K562 (cell line): Measurements from ENCODE around the gene AACS. TPM values are rescaled to one million over a fixed set of nuclear protein-coding genes. Genes with fewer than 3 reads are reported as not detected.

Experiments used
- ATAC-seq: fragments of 200-7000 bp; cut with Tn5 transposase; 3 replicates; pipeline ENCODE4 v1.9.1; 2020; ENCODE audit warnings: moderate library complexity
- BruUV-seq: library from RNA; stranded (reverse); fragments of 400-500 nt; replicated peaks from 2 replicates; lab custom pipeline; 2021; lab: Mats Ljungman, UMichigan
- CTCF ChIA-PET: fragments of 300-600 bp; formaldehyde crosslinking; extraction: SDS; loops from one replicate; lab custom pipeline; 2021; ENCODE audit warnings: low intra/inter-chr PET ratio; lab: Yijun Ruan, JAX
- POLR2A ChIA-PET: fragments of 300-600, 350-650 bp; sonication (Branson Sonifier 250); formaldehyde crosslinking; extraction: SDS; loops from one replicate; lab custom pipeline; 2021; ENCODE audit warnings: antibody characterized with exemption, inconsistent platforms; lab: Yijun Ruan, JAX
- DNase-seq, 4 experiments: peaks; one replicate each; pipeline versions ENCODE4 v3.0.0 to v3.0.0-alpha.2; 2011 to 2018; ENCODE audit warnings: low spot score in 3 of 4, mixed read lengths in 3 of 4; ENCODE audit errors: extremely low read depth in 1 of 4
- FAIRE-seq: peaks from 2 replicates; lab custom pipeline; 2011; peaks lifted over from hg19 to GRCh38; lab: Jason Lieb, UNC
- H2AFZ ChIP-seq: 2 replicates; pipeline ENCODE4 v1.6.0; 2011; ENCODE audit warnings: low read depth, low read length, control low read depth, inconsistent platforms
- H3K27ac ChIP-seq: fragments of 200-600 bp; 3 replicates; pipeline ENCODE4 v1.8.0; 2011; ENCODE audit warnings: low read depth, mild to moderate bottlenecking, control low read depth, inconsistent platforms, low read length, moderate library complexity, mixed read lengths; ENCODE audit errors: extremely low read depth
- H3K27me3 ChIP-seq, 2 experiments: fragments of 300-600 bp in 1 of 2; 2 replicates in 1 of 2; 3 replicates in 1 of 2; pipeline versions ENCODE4 v1.6.0 to v1.8.0; 2011; ENCODE audit warnings: inconsistent platforms in 2 of 2, low read length in 2 of 2, mild to moderate bottlenecking in 1 of 2, mixed read lengths in 1 of 2, moderate library complexity in 1 of 2; ENCODE audit not compliant: control insufficient read depth in 2 of 2, insufficient read depth in 2 of 2
- H3K36me3 ChIP-seq: fragments of 300-600 bp; 3 replicates; pipeline ENCODE4 v1.8.0; 2011; ENCODE audit warnings: mild to moderate bottlenecking, low read length, inconsistent platforms; ENCODE audit not compliant: control insufficient read depth, insufficient read depth
- H3K4me1 ChIP-seq, 2 experiments: fragments of 200-600 bp in 1 of 2; replicated peaks in 1 of 2; 2 replicates in 1 of 2; 3 replicates in 1 of 2; pipeline versions ENCODE4 v1.5.1 to v1.8.0; 2011; ENCODE audit warnings: inconsistent platforms in 2 of 2, low read length in 2 of 2, mild to moderate bottlenecking in 1 of 2, mixed read lengths in 1 of 2, moderate library complexity in 1 of 2; ENCODE audit not compliant: control insufficient read depth in 2 of 2, insufficient read depth in 2 of 2
- H3K4me2 ChIP-seq: 2 replicates; pipeline ENCODE4 v1.6.1; 2011; ENCODE audit warnings: low read length, control low read depth, inconsistent platforms, mixed read lengths; ENCODE audit not compliant: insufficient read depth
- H3K4me3 ChIP-seq: fragments of 200-600 bp; sonication (generic), shearing (Covaris generic); 2 replicates; pipeline ENCODE4 v1.5.1; 2016; ENCODE audit warnings: control low read depth, inconsistent platforms
- H3K79me2 ChIP-seq: fragments of 200-600 bp; 3 replicates; pipeline ENCODE4 v1.8.0; 2011; ENCODE audit warnings: low read length, inconsistent platforms; ENCODE audit not compliant: control insufficient read depth, insufficient read depth
- H3K9ac ChIP-seq, 2 experiments: 2 replicates each; pipeline versions ENCODE4 v1.6.0 to v1.6.1; 2011; ENCODE audit warnings: low read depth in 2 of 2, low read length in 2 of 2, control low read depth in 1 of 2, inconsistent platforms in 1 of 2, mild to moderate bottlenecking in 1 of 2, mixed read lengths in 1 of 2; ENCODE audit not compliant: insufficient read depth in 1 of 2
- H3K9me1 ChIP-seq: one replicate; pipeline ENCODE4 v1.6.0; 2011; ENCODE audit warnings: inconsistent platforms, mild to moderate bottlenecking, low read length, moderate library complexity; ENCODE audit not compliant: control insufficient read depth, insufficient read depth
- H3K9me3 ChIP-seq: replicated peaks from 2 replicates; pipeline ENCODE4 v1.5.1; 2011; ENCODE audit warnings: low read depth, low read length, inconsistent platforms; ENCODE audit not compliant: control insufficient read depth, insufficient read depth
- H4K20me1 ChIP-seq: replicated peaks from 2 replicates; pipeline ENCODE4 v1.6.1; 2011; ENCODE audit warnings: low read length, inconsistent platforms, mixed read lengths; ENCODE audit not compliant: control insufficient read depth, insufficient read depth
- CHCHD3 ChIP-seq: fragments of 250-450 bp; sonication (Bioruptor Pico); IDR thresholded peaks from 2 replicates; pipeline ENCODE4 v2.1.2; 2022; ENCODE audit warnings: mild to moderate bottlenecking
- CXXC5 ChIP-seq: fragments of 250-450 bp; sonication (Bioruptor Pico); IDR thresholded peaks from 2 replicates; pipeline ENCODE4 v1.8.0; 2022; ENCODE audit warnings: inconsistent platforms, mild to moderate bottlenecking, moderate library complexity
- JUND ChIP-seq, 2 experiments: IDR thresholded peaks; 2 replicates in 1 of 2; 3 replicates in 1 of 2; pipeline ENCODE4 v1.6.1; 2011; ENCODE audit warnings: borderline replicate concordance in 2 of 2, low read depth in 2 of 2, low read length in 2 of 2, improper control_type of control experiment in 1 of 2, missing biosample characterization in 1 of 2, missing genetic modification characterization in 1 of 2, missing genetic modification reagents in 1 of 2
- PHF21A ChIP-seq: fragments of 450-650 bp; IDR thresholded peaks from 2 replicates; pipeline ENCODE4 v1.6.1; 2017; ENCODE audit warnings: low read depth, borderline replicate concordance
- PURB ChIP-seq: sonication (generic); formaldehyde crosslinking; IDR thresholded peaks from 2 replicates; pipeline ENCODE4 v1.9.0; 2021; ENCODE audit warnings: low read depth, mild to moderate bottlenecking, missing genetic modification reagents
- WGBS: fragments of 100-300 bp; shearing (Covaris generic); methylation state at CpG from one replicate; pipeline ENCODE4 v1.1.6; 2016; ENCODE audit warnings: low coverage, mixed read lengths; ENCODE audit not compliant: insufficient coverage; ENCODE audit errors: missing lambda C conversion rate; 5-methylcytosine and 5-hydroxymethylcytosine counted together
- in situ Hi-C: fragments of 300-500 bp; cut with MboI; formaldehyde crosslinking; loops from 4 replicates; pipeline ENCODE4 v1.15.0; 2018; ENCODE audit warnings: inconsistent platforms, mixed read lengths
- intact Hi-C: fragments of 100-400 bp; cut with micrococcal nuclease; formaldehyde crosslinking; loops from 2 replicates; pipeline ENCODE4 v1.14.2; 2022
- polyA plus RNA-seq, 8 experiments: library from polyadenylated mRNA; depleted of rRNA in 4 of 8; stranded (reverse) in 5 of 8; unstranded in 3 of 8; fragments of >200 nt; fragmentation: Nextera tagmentation in 2 of 8; fragmentation: Illumina TruSeq in 1 of 8; extraction: Ambion mirVana in 2 of 8; extraction: Trizol in 1 of 8; gene quantifications; 2 replicates each; pipeline versions ENCODE4 v1.2.1 to v1.2.3, GENCODE V29; 2011 to 2014; ENCODE audit warnings: inconsistent platforms in 1 of 8, missing spikeins in 1 of 8
- total RNA-seq, 7 experiments: library from RNA; depleted of rRNA in 6 of 7; stranded (reverse); fragments of >200 nt in 6 of 7; fragmentation: Illumina TruSeq in 2 of 7; extraction: Trizol in 2 of 7; gene quantifications; 2 replicates each; pipeline versions ENCODE4 v1.2.1 to v1.2.3, GENCODE V29; 2011 to 2021; ENCODE audit warnings: low replicate concordance in 1 of 7
- TF ChIP-seq, protein P1 (sequence below), 2 experiments: fragments of 150-350 bp in 1 of 2; IDR thresholded peaks; 2 replicates each; pipeline ENCODE4 v1.6.1; 2012 to 2016; ENCODE audit warnings: low read depth in 2 of 2, low read length in 2 of 2, mild to moderate bottlenecking in 1 of 2, moderate library complexity in 1 of 2
- TF ChIP-seq, protein P2 (sequence below): fragments of 450-650 bp; formaldehyde crosslinking; IDR thresholded peaks from 2 replicates; pipeline ENCODE4 v1.4.0; 2020; ENCODE audit warnings: mild to moderate bottlenecking, moderate library complexity
- TF ChIP-seq, protein P3 (sequence below): sonication (generic); formaldehyde crosslinking; IDR thresholded peaks from 2 replicates; pipeline ENCODE4 v1.8.1; 2023; ENCODE audit warnings: missing genetic modification reagents, mild to moderate bottlenecking, borderline replicate concordance

The AACS gene
- total and polyA plus RNA-seq, 9 of the 15 experiments (the other 6 are each of a cell fraction or from before 2014, with no cell fraction given) = 2.4 to 13.0 (median 6.0) TPM

GRCh38 chr12:125097427-125097826 is 32.2 kb downstream of the AACS start:
- no peak for TF ChIP-seq JUND (IDR thresholded peaks at IDR 0.05; ENCODE audit: borderline replicate concordance, low read depth, low read length)
- no peak for TF ChIP-seq JUND (tag; IDR thresholded peaks at IDR 0.05; ENCODE audit: borderline replicate concordance, low read depth, low read length)
- TF ChIP-seq CXXC5 (CRISPR knock-in tag) = no peak
- TF ChIP-seq PHF21A = no peak
- TF ChIP-seq, protein P1, sequence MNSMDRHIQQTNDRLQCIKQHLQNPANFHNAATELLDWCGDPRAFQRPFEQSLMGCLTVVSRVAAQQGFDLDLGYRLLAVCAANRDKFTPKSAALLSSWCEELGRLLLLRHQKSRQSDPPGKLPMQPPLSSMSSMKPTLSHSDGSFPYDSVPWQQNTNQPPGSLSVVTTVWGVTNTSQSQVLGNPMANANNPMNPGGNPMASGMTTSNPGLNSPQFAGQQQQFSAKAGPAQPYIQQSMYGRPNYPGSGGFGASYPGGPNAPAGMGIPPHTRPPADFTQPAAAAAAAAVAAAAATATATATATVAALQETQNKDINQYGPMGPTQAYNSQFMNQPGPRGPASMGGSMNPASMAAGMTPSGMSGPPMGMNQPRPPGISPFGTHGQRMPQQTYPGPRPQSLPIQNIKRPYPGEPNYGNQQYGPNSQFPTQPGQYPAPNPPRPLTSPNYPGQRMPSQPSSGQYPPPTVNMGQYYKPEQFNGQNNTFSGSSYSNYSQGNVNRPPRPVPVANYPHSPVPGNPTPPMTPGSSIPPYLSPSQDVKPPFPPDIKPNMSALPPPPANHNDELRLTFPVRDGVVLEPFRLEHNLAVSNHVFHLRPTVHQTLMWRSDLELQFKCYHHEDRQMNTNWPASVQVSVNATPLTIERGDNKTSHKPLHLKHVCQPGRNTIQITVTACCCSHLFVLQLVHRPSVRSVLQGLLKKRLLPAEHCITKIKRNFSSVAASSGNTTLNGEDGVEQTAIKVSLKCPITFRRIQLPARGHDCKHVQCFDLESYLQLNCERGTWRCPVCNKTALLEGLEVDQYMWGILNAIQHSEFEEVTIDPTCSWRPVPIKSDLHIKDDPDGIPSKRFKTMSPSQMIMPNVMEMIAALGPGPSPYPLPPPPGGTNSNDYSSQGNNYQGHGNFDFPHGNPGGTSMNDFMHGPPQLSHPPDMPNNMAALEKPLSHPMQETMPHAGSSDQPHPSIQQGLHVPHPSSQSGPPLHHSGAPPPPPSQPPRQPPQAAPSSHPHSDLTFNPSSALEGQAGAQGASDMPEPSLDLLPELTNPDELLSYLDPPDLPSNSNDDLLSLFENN (IDR thresholded peaks at IDR 0.05; ENCODE audit: low read depth in 2 of 2, low read length in 2 of 2) = no peak
- no peak for TF ChIP-seq CHCHD3 (CRISPR knock-in tag)
- TF ChIP-seq, protein P2, sequence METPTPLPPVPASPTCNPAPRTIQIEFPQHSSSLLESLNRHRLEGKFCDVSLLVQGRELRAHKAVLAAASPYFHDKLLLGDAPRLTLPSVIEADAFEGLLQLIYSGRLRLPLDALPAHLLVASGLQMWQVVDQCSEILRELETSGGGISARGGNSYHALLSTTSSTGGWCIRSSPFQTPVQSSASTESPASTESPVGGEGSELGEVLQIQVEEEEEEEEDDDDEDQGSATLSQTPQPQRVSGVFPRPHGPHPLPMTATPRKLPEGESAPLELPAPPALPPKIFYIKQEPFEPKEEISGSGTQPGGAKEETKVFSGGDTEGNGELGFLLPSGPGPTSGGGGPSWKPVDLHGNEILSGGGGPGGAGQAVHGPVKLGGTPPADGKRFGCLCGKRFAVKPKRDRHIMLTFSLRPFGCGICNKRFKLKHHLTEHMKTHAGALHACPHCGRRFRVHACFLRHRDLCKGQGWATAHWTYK = no peak
- TF ChIP-seq PURB (CRISPR knock-in tag) = no peak
- TF ChIP-seq, protein P3, sequence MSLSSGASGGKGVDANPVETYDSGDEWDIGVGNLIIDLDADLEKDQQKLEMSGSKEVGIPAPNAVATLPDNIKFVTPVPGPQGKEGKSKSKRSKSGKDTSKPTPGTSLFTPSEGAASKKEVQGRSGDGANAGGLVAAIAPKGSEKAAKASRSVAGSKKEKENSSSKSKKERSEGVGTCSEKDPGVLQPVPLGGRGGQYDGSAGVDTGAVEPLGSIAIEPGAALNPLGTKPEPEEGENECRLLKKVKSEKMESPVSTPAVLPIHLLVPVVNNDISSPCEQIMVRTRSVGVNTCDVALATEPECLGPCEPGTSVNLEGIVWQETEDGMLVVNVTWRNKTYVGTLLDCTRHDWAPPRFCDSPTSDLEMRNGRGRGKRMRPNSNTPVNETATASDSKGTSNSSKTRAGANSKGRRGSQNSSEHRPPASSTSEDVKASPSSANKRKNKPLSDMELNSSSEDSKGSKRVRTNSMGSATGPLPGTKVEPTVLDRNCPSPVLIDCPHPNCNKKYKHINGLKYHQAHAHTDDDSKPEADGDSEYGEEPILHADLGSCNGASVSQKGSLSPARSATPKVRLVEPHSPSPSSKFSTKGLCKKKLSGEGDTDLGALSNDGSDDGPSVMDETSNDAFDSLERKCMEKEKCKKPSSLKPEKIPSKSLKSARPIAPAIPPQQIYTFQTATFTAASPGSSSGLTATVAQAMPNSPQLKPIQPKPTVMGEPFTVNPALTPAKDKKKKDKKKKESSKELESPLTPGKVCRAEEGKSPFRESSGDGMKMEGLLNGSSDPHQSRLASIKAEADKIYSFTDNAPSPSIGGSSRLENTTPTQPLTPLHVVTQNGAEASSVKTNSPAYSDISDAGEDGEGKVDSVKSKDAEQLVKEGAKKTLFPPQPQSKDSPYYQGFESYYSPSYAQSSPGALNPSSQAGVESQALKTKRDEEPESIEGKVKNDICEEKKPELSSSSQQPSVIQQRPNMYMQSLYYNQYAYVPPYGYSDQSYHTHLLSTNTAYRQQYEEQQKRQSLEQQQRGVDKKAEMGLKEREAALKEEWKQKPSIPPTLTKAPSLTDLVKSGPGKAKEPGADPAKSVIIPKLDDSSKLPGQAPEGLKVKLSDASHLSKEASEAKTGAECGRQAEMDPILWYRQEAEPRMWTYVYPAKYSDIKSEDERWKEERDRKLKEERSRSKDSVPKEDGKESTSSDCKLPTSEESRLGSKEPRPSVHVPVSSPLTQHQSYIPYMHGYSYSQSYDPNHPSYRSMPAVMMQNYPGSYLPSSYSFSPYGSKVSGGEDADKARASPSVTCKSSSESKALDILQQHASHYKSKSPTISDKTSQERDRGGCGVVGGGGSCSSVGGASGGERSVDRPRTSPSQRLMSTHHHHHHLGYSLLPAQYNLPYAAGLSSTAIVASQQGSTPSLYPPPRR = no peak
- TF ChIP-seq, all 486 proteins: peak for 0
- ChIA-PET POLR2A (no interaction called here), CTCF (no interaction called here)
- intact Hi-C loops = no loop called here
- Histone ChIP-seq H3K79me2 (no peaks in the 10 kb centered on the region), H3K27me3 (peaks cover 0 to 12% of the 10 kb centered on the region in 2 experiments; a peak in 1 of 5 replicates), H3K4me3 (no peak overlapping the region), H3K36me3 (no peaks in the 10 kb centered on the region), H3K9ac (no peak overlapping the region), H2AFZ (no peak overlapping the region), H3K27ac (no peak overlapping the region), H3K4me1 (peaks cover 3 to 19% of the 10 kb centered on the region in 2 experiments; a peak in 4 of 5 replicates), H3K9me1 (no peaks in the 10 kb centered on the region), H3K9me3 (no peaks in the 10 kb centered on the region), H4K20me1 (no peaks in the 10 kb centered on the region; the same call in 1 of the 2 replicates), H3K4me2 (no peak overlapping the region)
- in situ Hi-C loops = no loop called here
- FAIRE-seq = no peak
- peak; percentile 19 for ATAC-seq
- WGBS = 43% methylated on average over 10 of the region's 12 CpGs
- no TSS peak for BruUV-seq
- no peak for DNase-seq
